Stimulated activated CD4-positive, alpha-beta T cell treated with anti-CD3 and anti-CD28 coated beads, Interleukin-4, amount 100 ng/mL, for 4 hours (primary cell): Measurements from ENCODE around the gene FAM209B.
"Not testable (repeated sequence)": the region's sequence is repeated elsewhere in the genome, so short reads cannot be mapped to it uniquely, and the experiment has no call there.

ENCODE experiments used
- DNase-seq, 2 experiments: peaks; one replicate each; pipeline ENCODE4 v3.0.0-alpha.2; 2020

The FAM209B gene

GRCh38 chr20:56532946-56533345 lies at the start of gene FAM209B:
FAM209B (plus strand) TSS chr20:56533246; CDS start chr20:56533342, 96 bp downstream.
- DNase-seq = not testable (repeated sequence)

GRCh38 chr20:56483970-56484369 lies 49.1 kb upstream of the FAM209B start:
- DNase-seq = no peak

- DNase-seq = no peak
These were observed 45.8 kb upstream of the FAM209B start for GRCh38 chr20:56487216-56487615.

GRCh38 chr20:56488566-56488965 lies 44.5 kb upstream of the FAM209B start:
- no peak for DNase-seq

- no peak for DNase-seq
These were observed 31.9 kb upstream of the FAM209B start for GRCh38 chr20:56501116-56501515.

GRCh38 chr20:56503916-56504315 lies 29.1 kb upstream of the FAM209B start:
- no peak for DNase-seq

GRCh38 chr20:56504373-56505005 lies 28.6 kb upstream of the FAM209B start:
- no peak for DNase-seq

GRCh38 chr20:56506103-56506502 lies 26.9 kb upstream of the FAM209B start:
- no peak for DNase-seq

GRCh38 chr20:56511926-56512325 lies 21.1 kb upstream of the FAM209B start:
- DNase-seq = no peak

GRCh38 chr20:56513161-56514150 lies 19.6 kb upstream of the FAM209B start:
- no peak for DNase-seq

GRCh38 chr20:56516631-56517030 lies 16.4 kb upstream of the FAM209B start:
- DNase-seq = no peak

GRCh38 chr20:56517211-56517610 lies 15.8 kb upstream of the FAM209B start:
- no peak for DNase-seq

- no peak for DNase-seq
These were observed 15.4 kb upstream of the FAM209B start for GRCh38 chr20:56517641-56518040.

- no peak for DNase-seq
These were observed 14.9 kb upstream of the FAM209B start for GRCh38 chr20:56518126-56518525.

GRCh38 chr20:56518721-56519398 lies 14.2 kb upstream of the FAM209B start:
- no peak for DNase-seq

GRCh38 chr20:56519551-56519950 lies 13.5 kb upstream of the FAM209B start:
- DNase-seq = no peak

- DNase-seq = no peak
These were observed 12.9 kb upstream of the FAM209B start for GRCh38 chr20:56520180-56520579.

GRCh38 chr20:56520746-56521354 lies 12.2 kb upstream of the FAM209B start:
- DNase-seq = not testable (repeated sequence)

GRCh38 chr20:56522311-56522710 lies 10.7 kb upstream of the FAM209B start:
- DNase-seq = no peak

GRCh38 chr20:56524444-56524843 lies 8.6 kb upstream of the FAM209B start, which contains the start of gene FAM209A:
FAM209A (plus strand) TSS chr20:56524744; CDS start chr20:56524809, 65 bp downstream.
- not testable (repeated sequence) for DNase-seq

GRCh38 chr20:56527521-56527920 lies 5.5 kb upstream of the FAM209B start:
- DNase-seq = no peak

- no peak for DNase-seq
These were observed 5.0 kb downstream of the FAM209B start for GRCh38 chr20:56537997-56538396.

GRCh38 chr20:56540415-56540814 lies 7.4 kb downstream of the FAM209B start:
- no peak for DNase-seq
